Stomach smooth muscle (tissue), 2 donors: Measurements from ENCODE around the gene CERS1.

Experiments used
- H3K27ac ChIP-seq: one replicate; pipeline ENCODE4 v1.7.0; 2013; ENCODE audit warnings: mild to moderate bottlenecking, low read length, inconsistent platforms
- H3K27me3 ChIP-seq, 2 donors: one replicate each; pipeline ENCODE4 v1.7.0; 2013; ENCODE audit warnings: low read length in 2 of 2; ENCODE audit not compliant: insufficient read depth in 2 of 2, control insufficient read depth in 1 of 2
- H3K36me3 ChIP-seq, 2 donors: one replicate each; pipeline ENCODE4 v1.7.0; 2013; ENCODE audit warnings: low read length in 2 of 2; ENCODE audit not compliant: control insufficient read depth in 2 of 2, insufficient read depth in 2 of 2
- H3K4me1 ChIP-seq: one replicate; pipeline ENCODE4 v1.7.0; 2013; ENCODE audit warnings: low read length; ENCODE audit not compliant: control insufficient read depth, insufficient read depth
- H3K4me3 ChIP-seq, 2 donors: one replicate each; pipeline ENCODE4 v1.7.0; 2013; ENCODE audit warnings: low read length in 2 of 2
- H3K9ac ChIP-seq, 2 donors: one replicate each; pipeline ENCODE4 v1.7.0; 2013; ENCODE audit warnings: low read length in 2 of 2, mild to moderate bottlenecking in 1 of 2
- H3K9me3 ChIP-seq, 2 donors: one replicate each; pipeline ENCODE4 v1.7.0; 2013; ENCODE audit warnings: low read length in 2 of 2; ENCODE audit not compliant: control insufficient read depth in 2 of 2
- donor health status: healthy.
- donor health status: Pancreatic carcinoma.

CERS1 gene

GRCh38 chr19:18897094-18898029, 1.4 kb upstream of the CERS1 start:
- Histone ChIP-seq H3K9me3 (no peaks in the 10 kb centered on the region), H3K9ac (no peak overlapping the region), H3K27me3 (peaks cover 18 to 27% of the 10 kb centered on the region in 2 donors), H3K36me3 (peaks cover 14 to 18% of the 10 kb centered on the region in 2 donors), H3K27ac (no peak overlapping the region), H3K4me3 (no peak overlapping the region), H3K4me1 (peaks cover 21% of the 10 kb centered on the region)

DNA sequence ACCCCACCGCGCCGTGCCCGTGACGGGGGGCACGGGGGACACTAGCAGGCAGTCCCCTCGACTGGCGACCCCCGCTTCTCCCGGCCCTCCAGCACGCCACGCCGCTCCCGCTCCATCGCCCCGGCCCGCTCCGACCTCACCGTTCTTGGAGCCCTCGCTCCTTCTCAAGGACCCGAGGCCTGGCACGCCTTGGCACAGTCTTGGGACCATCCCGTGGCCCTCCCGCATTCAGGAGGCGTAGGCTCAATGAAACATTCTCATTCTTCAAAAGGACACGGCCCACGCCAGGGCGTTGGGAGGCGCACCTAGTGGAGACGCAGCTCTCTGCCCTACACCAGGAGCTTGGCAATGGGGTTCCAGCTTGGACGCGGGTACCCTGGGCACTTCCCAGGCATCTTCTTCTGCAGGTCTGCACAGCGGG, 473 bp upstream of the CERS1 start:
- Histone ChIP-seq H3K4me1 (peaks cover 21% of the 10 kb centered on the region), H3K36me3 (peaks cover 12 to 18% of the 10 kb centered on the region in 2 donors), H3K27me3 (peaks cover 18 to 27% of the 10 kb centered on the region in 2 donors), H3K9ac (no peak overlapping the region), H3K9me3 (no peaks in the 10 kb centered on the region), H3K4me3 (no peak overlapping the region), H3K27ac (no peak overlapping the region)

DNA sequence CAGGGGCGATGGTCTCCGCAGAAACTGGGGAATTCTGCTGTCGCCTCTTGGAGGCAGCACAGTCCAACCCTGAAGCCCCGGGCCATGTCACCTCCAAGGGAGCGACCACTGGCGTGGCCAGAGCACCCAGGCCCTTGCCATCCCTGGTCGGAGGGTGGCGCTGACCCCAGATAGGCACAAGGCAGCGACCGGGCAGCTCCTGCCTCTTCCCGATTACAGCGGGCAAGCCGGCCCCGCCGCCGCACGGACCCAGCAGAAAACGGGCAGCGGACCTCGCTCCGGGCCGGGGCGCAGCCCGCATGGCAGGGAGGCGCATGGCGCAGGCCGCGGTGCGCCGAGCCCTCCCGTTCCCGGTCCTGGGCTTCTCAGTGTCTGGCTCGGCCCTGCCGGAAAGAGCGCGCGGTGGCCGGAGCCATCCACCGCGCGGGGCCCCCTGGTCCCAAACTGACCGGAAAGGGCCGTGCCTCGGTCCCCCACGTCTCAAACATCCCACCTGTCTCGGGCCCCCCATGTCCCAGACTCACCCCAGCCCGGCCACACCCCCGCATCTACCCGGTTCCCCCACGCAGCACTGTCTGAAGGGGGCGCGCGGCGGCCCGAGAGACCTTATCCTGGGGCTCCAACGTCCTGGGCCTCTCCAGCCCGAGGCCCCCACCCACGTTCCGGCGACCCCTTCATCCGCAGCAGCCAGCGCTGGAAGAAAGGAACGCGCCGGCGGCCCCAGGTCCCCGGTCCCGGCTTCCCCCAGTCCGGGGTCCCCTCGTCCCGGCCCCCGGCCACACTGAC, 727 bp downstream of the CERS1 start:
- Histone ChIP-seq H3K4me3 (peak overlapping the region; percentile 12 to 59), H3K9ac (no peak overlapping the region), H3K36me3 (peaks cover 4 to 7% of the 10 kb centered on the region in 2 donors), H3K27ac (no peak overlapping the region), H3K4me1 (peaks cover 21% of the 10 kb centered on the region), H3K9me3 (no peaks in the 10 kb centered on the region), H3K27me3 (peaks cover 18 to 27% of the 10 kb centered on the region in 2 donors)

GRCh38 chr19:18894254-18895037, 1.5 kb downstream of the CERS1 start:
- Histone ChIP-seq H3K9ac (no peak overlapping the region), H3K27ac (no peak overlapping the region), H3K36me3 (no peaks in the 10 kb centered on the region), H3K9me3 (no peaks in the 10 kb centered on the region), H3K27me3 (peaks cover 18 to 27% of the 10 kb centered on the region in 2 donors), H3K4me3 (peak overlapping the region; percentile 12 to 59), H3K4me1 (peaks cover 21% of the 10 kb centered on the region)

DNA sequence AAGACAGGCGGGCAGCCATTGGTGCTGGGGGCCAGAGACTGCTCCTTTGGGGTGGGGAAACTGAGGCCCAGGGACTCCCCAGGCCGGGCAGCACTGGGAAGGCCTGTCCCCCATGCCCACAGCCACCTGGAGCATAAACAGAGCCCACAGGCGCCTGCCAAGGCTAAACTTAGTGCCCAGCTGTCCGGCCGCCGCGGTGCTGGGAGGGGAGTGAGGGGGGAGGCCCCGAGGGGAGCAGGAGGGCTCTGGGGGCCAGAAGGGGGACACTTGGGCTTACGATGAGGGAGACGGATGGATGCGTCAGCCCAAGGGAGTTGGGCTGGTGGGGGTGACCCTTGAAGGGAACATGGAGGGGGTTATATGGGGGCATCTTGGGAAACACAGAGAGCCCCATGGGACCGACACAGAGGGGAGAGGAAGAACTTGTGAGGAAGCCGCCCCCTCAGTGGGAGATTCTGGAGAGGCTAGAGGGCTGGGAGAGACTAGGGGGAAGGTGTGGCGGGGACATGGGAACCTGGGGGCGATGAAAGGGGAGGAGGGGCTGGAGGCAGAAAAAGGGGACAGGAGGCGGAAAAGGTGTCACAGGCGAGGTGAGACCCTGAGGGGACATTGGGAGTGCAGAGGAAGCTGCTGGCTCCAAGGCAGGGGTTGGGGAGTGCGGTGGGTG, 2.2 kb downstream of the CERS1 start:
- Histone ChIP-seq H3K4me1 (peaks cover 21% of the 10 kb centered on the region), H3K27ac (no peak overlapping the region), H3K4me3 (no peak overlapping the region), H3K36me3 (no peaks in the 10 kb centered on the region), H3K27me3 (peaks cover 18 to 27% of the 10 kb centered on the region in 2 donors), H3K9ac (no peak overlapping the region), H3K9me3 (no peaks in the 10 kb centered on the region)

DNA sequence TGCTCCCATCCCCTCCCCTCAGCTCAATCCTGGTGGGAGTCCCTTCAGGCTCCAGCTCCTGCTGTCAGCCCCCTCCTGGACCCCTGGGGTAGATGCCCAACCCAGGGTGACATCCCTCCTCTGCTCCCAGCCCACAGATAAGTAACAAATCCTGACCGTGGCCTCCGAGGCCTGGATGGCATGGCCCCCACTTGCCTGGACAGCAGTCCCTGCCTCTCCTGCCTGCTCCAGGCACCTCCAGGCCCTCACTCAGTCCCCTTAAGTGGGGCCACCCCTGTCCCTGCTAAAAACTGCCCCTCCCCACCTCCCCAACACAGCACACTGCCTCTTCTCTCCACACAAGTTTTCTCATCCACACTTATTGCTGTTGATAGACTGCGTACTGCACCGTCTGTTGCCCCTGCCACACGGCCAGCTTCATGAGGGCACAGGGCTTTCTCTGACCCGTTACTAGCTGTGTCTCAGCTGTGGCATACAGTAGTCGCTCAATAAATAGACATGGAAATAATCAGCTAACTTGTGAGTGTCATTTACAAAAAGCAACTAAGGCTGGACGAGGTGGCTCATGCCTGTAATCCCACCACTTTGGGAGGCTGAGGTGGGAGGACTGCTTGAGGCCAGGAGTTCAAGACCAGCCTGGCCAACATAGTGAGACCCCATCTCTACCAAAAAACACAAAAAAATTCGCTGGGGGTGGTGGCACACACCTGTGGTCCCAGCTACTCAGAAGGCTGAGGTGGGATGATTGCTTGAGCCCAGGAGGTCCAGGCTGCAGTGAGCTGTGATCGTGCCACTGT, 5.8 kb downstream of the CERS1 start:
- H3K9ac ChIP-seq = no peak overlapping the region
- H3K4me3 ChIP-seq = no peak overlapping the region

GRCh38 chr19:18886972-18887371, 9.0 kb downstream of the CERS1 start:
- Histone ChIP-seq H3K9ac (no peak overlapping the region), H3K4me3 (no peak overlapping the region), H3K4me1 (no peaks in the 10 kb centered on the region), H3K27ac (no peak overlapping the region), H3K9me3 (no peaks in the 10 kb centered on the region), H3K27me3 (no peaks in the 10 kb centered on the region), H3K36me3 (no peaks in the 10 kb centered on the region)

More for the DNA sequence above, 5.8 kb downstream of the CERS1 start:
- no peak overlapping the region for H3K27ac ChIP-seq
- peaks cover 11% of the 10 kb centered on the region for H3K4me1 ChIP-seq
- H3K36me3 ChIP-seq = no peaks in the 10 kb centered on the region
- peaks cover 10 to 16% of the 10 kb centered on the region in 2 donors for H3K27me3 ChIP-seq
- no peaks in the 10 kb centered on the region for H3K9me3 ChIP-seq

DNA sequence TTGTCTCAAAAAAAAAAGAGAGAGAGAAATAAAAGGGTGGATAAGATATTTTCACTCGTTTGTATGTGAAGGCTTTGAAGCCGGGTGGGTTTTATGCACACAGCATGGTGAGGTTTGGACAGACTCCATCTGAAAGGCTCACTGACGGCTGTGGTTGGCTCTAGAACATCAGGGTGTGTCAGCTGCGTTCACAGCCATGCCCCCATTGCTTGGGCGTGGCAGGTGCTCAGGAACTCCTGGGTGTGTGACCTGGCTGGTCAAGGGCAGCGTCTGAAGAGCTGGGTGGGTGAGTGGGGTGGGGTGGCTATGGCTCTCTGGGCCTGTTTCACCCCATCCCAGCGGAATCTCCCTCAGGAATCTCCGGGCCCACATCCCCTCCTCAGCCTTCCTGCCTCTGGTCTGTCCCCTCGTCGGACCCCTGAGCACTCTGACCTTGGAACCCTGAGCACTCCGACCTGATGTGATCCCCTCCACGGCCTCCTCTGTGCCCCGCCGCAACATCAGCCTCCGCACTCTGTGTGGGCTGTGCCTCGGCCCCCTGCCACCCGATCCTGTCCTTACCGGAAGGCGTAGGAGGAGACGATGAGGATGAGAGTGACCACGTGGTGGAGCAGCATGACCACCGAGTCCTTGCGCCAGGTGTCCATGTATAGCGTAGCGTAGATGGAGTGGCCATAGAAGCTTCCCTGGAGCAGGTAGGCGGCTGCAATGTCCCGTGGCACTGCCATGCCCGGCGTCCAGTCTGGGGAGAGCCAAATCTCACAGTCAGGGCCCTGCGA, 12.2 kb downstream of the CERS1 start:
- H3K4me3 ChIP-seq = no peak overlapping the region
- H3K9me3 ChIP-seq = no peaks in the 10 kb centered on the region
- H3K27me3 ChIP-seq = no peaks in the 10 kb centered on the region
- H3K4me1 ChIP-seq = no peaks in the 10 kb centered on the region
- H3K36me3 ChIP-seq = no peaks in the 10 kb centered on the region
- no peak overlapping the region for H3K27ac ChIP-seq
- no peak overlapping the region for H3K9ac ChIP-seq

- H3K36me3 ChIP-seq = no peaks in the 10 kb centered on the region
- no peak overlapping the region for H3K27ac ChIP-seq
- no peaks in the 10 kb centered on the region for H3K27me3 ChIP-seq
- no peak overlapping the region for H3K9ac ChIP-seq
- H3K9me3 ChIP-seq = no peaks in the 10 kb centered on the region
- no peaks in the 10 kb centered on the region for H3K4me1 ChIP-seq
- H3K4me3 ChIP-seq = no peak overlapping the region
These were observed 14.5 kb downstream of the CERS1 start for GRCh38 chr19:18881491-18881890.
